ENCODE measurements around the gene RPL34. TPM values are rescaled to one million over a fixed set of nuclear protein-coding genes. Genes with fewer than 3 reads are reported as not detected.

RPL34 gene
- 1,000 to 10,000 TPM; 1,879 to 1,952 TPM for total RNA-seq

DNA sequence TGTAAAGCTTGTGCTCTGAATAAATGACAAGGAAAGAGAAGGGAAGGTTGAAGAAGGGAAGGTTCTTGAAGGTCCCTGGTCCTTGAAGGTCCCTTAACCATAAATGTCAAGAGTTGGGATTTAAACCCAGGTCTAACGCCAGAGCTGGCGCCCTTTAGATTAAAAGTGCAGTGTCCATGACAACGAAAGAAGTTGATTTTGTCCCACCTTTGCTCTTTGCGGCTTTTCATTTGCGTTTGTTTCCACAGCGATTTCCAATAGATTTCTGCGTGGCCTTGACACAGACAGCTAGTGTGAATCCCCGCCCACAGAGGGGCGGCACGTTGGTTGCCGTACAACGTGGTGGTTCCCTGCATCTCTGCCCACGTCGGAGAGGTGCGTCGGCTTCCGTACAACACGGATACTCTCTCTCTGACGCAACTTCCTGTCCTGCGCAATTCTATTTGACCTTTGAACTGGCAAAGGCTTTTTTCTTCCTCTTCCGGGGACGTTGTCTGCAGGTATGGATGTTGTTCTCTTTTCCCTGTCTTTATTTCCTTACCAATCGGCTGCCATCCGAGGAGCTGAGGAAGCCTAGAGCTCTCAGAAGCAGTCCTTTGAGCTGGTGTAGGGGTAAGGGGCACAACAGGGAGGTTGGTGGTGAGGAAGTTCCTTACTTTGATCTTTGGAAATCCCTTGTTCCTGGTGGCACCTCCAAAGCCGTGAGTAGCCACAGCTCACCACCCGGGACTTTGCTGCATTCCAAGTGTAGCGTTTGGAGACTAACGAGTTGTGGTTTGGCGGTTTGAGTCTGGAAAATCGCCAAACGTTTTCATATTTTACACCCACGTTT is at the start of gene RPL34:
Gene RPL34, plus strand, starts transcription at position 476 of the 832 bp plus-strand sequence. CDS start 1,384 bp downstream, outside the sequence.

DNA sequence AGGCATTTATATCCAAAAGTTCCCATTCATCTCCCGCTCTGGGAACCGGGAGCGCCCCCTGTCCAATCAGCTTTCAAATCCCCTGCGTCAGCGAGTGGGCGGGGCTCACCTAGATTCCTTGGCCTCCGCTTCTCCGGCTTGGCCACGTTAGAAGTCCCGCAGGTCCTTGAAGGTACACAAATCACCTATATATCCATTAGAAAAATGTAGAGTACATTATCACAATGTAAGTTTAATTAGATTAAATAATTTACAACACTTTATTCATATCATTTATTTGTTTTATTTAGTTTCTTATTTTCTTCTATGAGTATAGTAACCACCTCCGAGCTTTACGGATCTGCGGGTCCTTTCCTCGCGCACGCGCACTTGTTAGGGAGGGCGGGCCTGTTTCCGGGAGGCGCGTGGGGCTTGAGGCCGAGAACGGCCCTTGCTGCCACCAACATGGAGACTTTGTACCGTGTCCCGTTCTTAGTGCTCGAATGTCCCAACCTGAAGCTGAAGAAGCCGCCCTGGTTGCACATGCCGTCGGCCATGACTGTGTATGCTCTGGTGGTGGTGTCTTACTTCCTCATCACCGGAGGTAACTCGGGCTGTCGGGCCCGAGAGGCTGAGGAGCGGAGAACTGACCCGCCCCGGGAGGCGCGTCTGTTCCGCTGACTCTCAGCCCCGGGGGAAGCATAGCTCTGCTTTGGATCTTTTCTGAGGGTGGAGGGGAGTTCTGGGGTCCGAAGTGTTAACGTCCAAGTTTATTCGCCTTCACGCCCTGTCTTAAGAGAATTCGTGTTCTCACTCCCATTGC is 30.0 kb downstream of the RPL34 start, which contains the start of gene OSTC:
Gene OSTC, plus strand, starts transcription at position 388 of the 802 bp plus-strand sequence. Its CDS starts 57 bp downstream, at position 445.

Other genes with a start within 250 kb of the RPL34 start
- gene OSTC, start 30.0 kb downstream of the RPL34 start, total RNA-seq = 10 to 100 TPM; 91.5 to 97.2 TPM
- gene ETNPPL, start 142.5 kb downstream of the RPL34 start, total RNA-seq = not detected